HG02642 (cell line): ENCODE measurements around the gene SAG.
"Not testable (repeated sequence)": the region's sequence is repeated elsewhere in the genome, so short reads cannot be mapped to it uniquely, and the experiment has no call there.

Experiments used
- ATAC-seq: cut with Tn5 transposase; IDR thresholded peaks from one replicate; pipeline ENCODE4 v1.9.1; 2021; ENCODE audit warnings: mild to moderate bottlenecking; ENCODE audit not compliant: unreplicated experiment, poor library complexity

The SAG gene

GRCh38 chr2:233328922-233329321 is 21.3 kb downstream of the SAG start:
- no peak for ATAC-seq

GRCh38 chr2:233329489-233330135 is 22.0 kb downstream of the SAG start:
- no peak for ATAC-seq

GRCh38 chr2:233331536-233331935 is 23.9 kb downstream of the SAG start:
- peak; percentile 78 for ATAC-seq

- no peak for ATAC-seq
These were observed 24.5 kb downstream of the SAG start for GRCh38 chr2:233332125-233332524.

- no peak for ATAC-seq
These were observed 27.3 kb downstream of the SAG start for GRCh38 chr2:233334915-233335314.

- ATAC-seq = not testable (repeated sequence)
These were observed 28.5 kb downstream of the SAG start for GRCh38 chr2:233336091-233336490.

- ATAC-seq = no peak
These were observed 28.9 kb downstream of the SAG start for GRCh38 chr2:233336541-233336940.

GRCh38 chr2:233338046-233338445 is 30.4 kb downstream of the SAG start:
- no peak for ATAC-seq

- no peak for ATAC-seq
These were observed 31.3 kb downstream of the SAG start for GRCh38 chr2:233338812-233339368.

- ATAC-seq = no peak
These were observed 31.8 kb downstream of the SAG start for GRCh38 chr2:233339427-233339826.

- ATAC-seq = no peak
These were observed 33.7 kb downstream of the SAG start for GRCh38 chr2:233341296-233341695.

GRCh38 chr2:233342301-233342700 is 34.7 kb downstream of the SAG start:
- ATAC-seq = no peak

- ATAC-seq = no peak
These were observed 35.6 kb downstream of the SAG start for GRCh38 chr2:233343171-233343705.

GRCh38 chr2:233346376-233346775 is 38.8 kb downstream of the SAG start:
- ATAC-seq = no peak

GRCh38 chr2:233346930-233347329 is 39.3 kb downstream of the SAG start:
- no peak for ATAC-seq

GRCh38 chr2:233349005-233349998 is 41.7 kb downstream of the SAG start:
- ATAC-seq = peak; percentile 61

GRCh38 chr2:233350708-233351107 is 43.1 kb downstream of the SAG start:
- ATAC-seq = no peak

GRCh38 chr2:233351423-233351822 is 43.8 kb downstream of the SAG start:
- ATAC-seq = no peak

- ATAC-seq = no peak
These were observed 44.7 kb downstream of the SAG start for GRCh38 chr2:233352141-233352842.

- peak; percentile 6 for ATAC-seq
These were observed 45.6 kb downstream of the SAG start for GRCh38 chr2:233353101-233353768.
